Gastrocnemius medialis (tissue), 4 donors: ENCODE measurements around the gene RPP30.

Source experiments
- CTCF ChIP-seq, 5 experiments: fragments of 450-650 bp in 3 of 5; fragments of 200-600 bp in 2 of 5; sonication (generic) in 2 of 5; IDR thresholded peaks in 4 of 5; conservative IDR thresholded peaks in 1 of 5; 1 replicate in 4 of 5; 2 replicates in 1 of 5; pipeline ENCODE4 v1.5.1; 2016 to 2019; ENCODE audit warnings: antibody characterized with exemption in 5 of 5, mild to moderate bottlenecking in 3 of 5, moderate library complexity in 3 of 5
- POLR2A ChIP-seq, 2 donors: fragments of 450-650 bp; IDR thresholded peaks; one replicate each; pipeline ENCODE4 v1.6.1; 2017; ENCODE audit warnings: antibody characterized with exemption in 2 of 2, mild to moderate bottlenecking in 2 of 2, moderate library complexity in 2 of 2

GRCh38 chr10:90871279-90871765 is 452 bp upstream of the RPP30 start:
- no peak for TF ChIP-seq POLR2A (IDR thresholded peaks at IDR 0.05)
- peak; percentile 14 to 53 (median 32) for TF ChIP-seq CTCF (IDR thresholded peaks at IDR 0.05 in 4 of 5, conservative IDR thresholded peaks at IDR 0.05 in 1 of 5)
